GM12891 (cell line): ENCODE measurements around the gene MYL12B.

ENCODE experiments used
- POLR2A ChIP-seq: IDR thresholded peaks from 2 replicates; pipeline ENCODE4 v1.6.1; 2011; ENCODE audit warnings: low read depth, low read length, control low read depth
- POLR2AphosphoS5 ChIP-seq: IDR thresholded peaks from 2 replicates; pipeline ENCODE4 v1.6.1; 2011; ENCODE audit warnings: low read depth, low read length, control low read depth

GRCh38 chr18:3255611-3256165, 6.2 kb upstream of the MYL12B start:
- TF ChIP-seq POLR2AphosphoS5 (no peak), POLR2A (no peak)
